ACHN (cell line): ENCODE data around the gene CERCAM.

Source experiments
- DNase-seq: peaks from one replicate; pipeline ENCODE4 v3.0.0-alpha.2; 2015
- in situ Hi-C: cut with HindIII; loops from 2 replicates; pipeline ENCODE4 v1.10.0; 2017; ENCODE audit warnings: low sequenced_read_pairs, low pct_ligation_motif_present, low pct_unique_long_range_greater_than_20kb

CERCAM gene

GRCh38 chr9:128420651-128421481 is at the start of gene CERCAM:
Gene CERCAM, plus strand, starts transcription at chr9:128420857. Its CDS starts 21 bp downstream, at chr9:128420878.
- in situ Hi-C loops: no loop called here
- DNase-seq: peak; percentile 52

GRCh38 chr9:128371630-128372117 is 49.0 kb upstream of the CERCAM start:
- in situ Hi-C loops: no loop called here
- DNase-seq: no peak

- DNase-seq: no peak
- in situ Hi-C loops: no loop called here
Observed at GRCh38 chr9:128372188-128372641, 48.4 kb upstream of the CERCAM start.

GRCh38 chr9:128372784-128373183 is 47.9 kb upstream of the CERCAM start:
- in situ Hi-C loops: no loop called here
- DNase-seq: no peak

GRCh38 chr9:128374221-128374675 is 46.4 kb upstream of the CERCAM start:
- DNase-seq: no peak
- in situ Hi-C loops: no loop called here

- in situ Hi-C loops: no loop called here
Observed at GRCh38 chr9:128375865-128376264, 44.8 kb upstream of the CERCAM start.

GRCh38 chr9:128382261-128382660 is 38.4 kb upstream of the CERCAM start:
- in situ Hi-C loops: no loop called here
- no peak for DNase-seq

More at GRCh38 chr9:128375865-128376264, 44.8 kb upstream of the CERCAM start:
- DNase-seq: no peak

GRCh38 chr9:128383007-128383753 is 37.5 kb upstream of the CERCAM start:
- no peak for DNase-seq
- in situ Hi-C loops: no loop called here

- in situ Hi-C loops: no loop called here
- no peak for DNase-seq
Observed at GRCh38 chr9:128383791-128384190, 36.9 kb upstream of the CERCAM start.

GRCh38 chr9:128384801-128385495 is 35.7 kb upstream of the CERCAM start:
- in situ Hi-C loops: no loop called here
- no peak for DNase-seq

- no peak for DNase-seq
- in situ Hi-C loops: no loop called here
Observed at GRCh38 chr9:128385496-128386460, 34.9 kb upstream of the CERCAM start.

GRCh38 chr9:128388150-128388549 is 32.5 kb upstream of the CERCAM start:
- in situ Hi-C loops: no loop called here

GRCh38 chr9:128389395-128390149 is 31.1 kb upstream of the CERCAM start:
- in situ Hi-C loops: no loop called here
- no peak for DNase-seq

More at GRCh38 chr9:128388150-128388549, 32.5 kb upstream of the CERCAM start:
- no peak for DNase-seq

- in situ Hi-C loops: no loop called here
- no peak for DNase-seq
Observed at GRCh38 chr9:128390150-128390812, 30.4 kb upstream of the CERCAM start.

GRCh38 chr9:128390813-128391711 is 29.6 kb upstream of the CERCAM start:
- no peak for DNase-seq
- in situ Hi-C loops: no loop called here

- in situ Hi-C loops: no loop called here
- no peak for DNase-seq
Observed at GRCh38 chr9:128391956-128392301, 28.7 kb upstream of the CERCAM start.
